ENCODE results near the gene CD40.

The CD40 gene

GRCh38 chr20:46123482-46124245, 5.5 kb downstream of the CD40 start:
- H3K4me1 Mint-ChIP-seq (ENCODE audit: low read depth) = peaks cover 8% of the 10 kb centered on the region
- no peaks in the 10 kb centered on the region for H3K9me3 Mint-ChIP-seq
- no peak overlapping the region for H3K27ac Mint-ChIP-seq
- no peak overlapping the region for H3K4me3 Mint-ChIP-seq
- H3K36me3 Mint-ChIP-seq (ENCODE audit: low read depth) = peaks cover 21% of the 10 kb centered on the region
- no peaks in the 10 kb centered on the region for H3K27me3 Mint-ChIP-seq

DNA sequence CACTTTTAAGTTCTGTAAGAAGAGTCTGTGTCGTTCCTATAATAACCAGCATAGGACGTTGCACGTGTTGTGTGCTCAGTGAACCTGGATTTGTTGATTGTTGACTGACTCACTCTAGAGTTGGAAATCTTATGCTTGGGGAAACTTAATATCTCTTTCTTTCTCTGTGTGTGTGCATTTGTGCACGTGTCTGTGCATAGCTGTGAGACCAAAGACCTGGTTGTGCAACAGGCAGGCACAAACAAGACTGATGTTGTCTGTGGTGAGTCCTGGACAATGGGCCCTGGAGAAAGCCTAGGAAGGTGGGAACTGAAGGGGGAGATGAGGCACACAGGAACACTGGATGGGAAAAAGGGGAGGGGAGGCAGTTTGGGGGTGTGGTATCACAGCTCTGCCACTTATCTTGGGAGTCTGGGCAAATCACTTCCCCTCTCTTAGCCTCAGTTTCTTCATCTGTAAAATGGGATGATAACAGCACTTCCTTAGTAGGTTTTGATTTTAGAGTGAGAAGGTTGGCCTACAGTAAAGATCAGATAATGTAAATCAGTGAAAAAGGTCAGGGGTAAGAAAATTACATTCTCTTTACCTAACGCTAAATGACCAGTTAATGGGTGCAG, 8.4 kb downstream of the CD40 start:
- Mint-ChIP-seq H3K4me1 (ENCODE audit: low read depth) (peaks cover 8% of the 10 kb centered on the region), H3K4me3 (no peak overlapping the region), H3K9me3 (no peaks in the 10 kb centered on the region), H3K36me3 (ENCODE audit: low read depth) (peaks cover 21% of the 10 kb centered on the region), H3K27me3 (peaks cover 10% of the 10 kb centered on the region), H3K27ac (no peak overlapping the region)

GRCh38 chr20:46127396-46128010, 9.4 kb downstream of the CD40 start:
- Mint-ChIP-seq H3K27ac (no peak overlapping the region), H3K36me3 (ENCODE audit: low read depth) (peaks cover 12% of the 10 kb centered on the region), H3K9me3 (no peaks in the 10 kb centered on the region), H3K4me1 (ENCODE audit: low read depth) (peaks cover 8% of the 10 kb centered on the region), H3K4me3 (no peak overlapping the region), H3K27me3 (peaks cover 16% of the 10 kb centered on the region)

- Mint-ChIP-seq H3K27me3 (peaks cover 22% of the 10 kb centered on the region), H3K36me3 (ENCODE audit: low read depth) (peaks cover 9% of the 10 kb centered on the region), H3K4me1 (ENCODE audit: low read depth) (peaks cover 8% of the 10 kb centered on the region), H3K9me3 (no peaks in the 10 kb centered on the region), H3K27ac (no peak overlapping the region), H3K4me3 (no peak overlapping the region)
Measured at GRCh38 chr20:46128310-46129151, 10.4 kb downstream of the CD40 start.

DNA sequence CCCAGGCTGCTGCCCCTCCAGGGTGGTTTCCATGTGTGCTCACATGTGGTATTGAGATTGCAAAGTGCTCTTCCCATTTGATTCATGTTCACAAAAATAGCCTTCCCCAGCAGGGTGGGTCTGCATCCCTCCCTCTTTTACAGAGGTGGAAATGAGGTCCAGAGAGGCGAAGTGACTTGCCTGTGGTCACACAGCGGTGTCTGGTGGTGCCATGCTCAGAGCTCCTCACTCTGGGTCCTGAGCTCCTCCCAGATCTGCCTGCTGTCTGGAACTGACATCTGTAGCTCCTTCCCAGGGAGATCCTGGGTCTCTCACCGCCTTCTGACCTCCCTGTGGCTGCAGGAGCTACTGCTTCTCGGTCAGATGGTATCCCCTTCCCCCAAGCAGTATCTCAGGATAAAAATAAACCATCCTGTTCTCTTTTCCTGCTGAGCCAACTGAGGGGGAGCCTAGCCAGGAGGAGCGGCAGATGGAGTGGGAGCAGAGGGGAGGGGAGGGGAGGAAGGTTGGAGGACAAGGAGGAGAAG, 11.9 kb downstream of the CD40 start:
- Mint-ChIP-seq H3K27ac (peak overlapping the region; percentile 45), H3K4me3 (no peak overlapping the region), H3K9me3 (no peaks in the 10 kb centered on the region), H3K27me3 (peaks cover 25% of the 10 kb centered on the region), H3K36me3 (ENCODE audit: low read depth) (peaks cover 4% of the 10 kb centered on the region), H3K4me1 (ENCODE audit: low read depth) (peaks cover 4% of the 10 kb centered on the region)

GRCh38 chr20:46130534-46130933, 12.4 kb downstream of the CD40 start:
- no peak overlapping the region for H3K27ac Mint-ChIP-seq
- H3K9me3 Mint-ChIP-seq = no peaks in the 10 kb centered on the region
- H3K36me3 Mint-ChIP-seq (ENCODE audit: low read depth) = peaks cover 3% of the 10 kb centered on the region
- H3K27me3 Mint-ChIP-seq = peaks cover 27% of the 10 kb centered on the region
- H3K4me3 Mint-ChIP-seq = no peak overlapping the region
- H3K4me1 Mint-ChIP-seq (ENCODE audit: low read depth) = peaks cover 4% of the 10 kb centered on the region

GRCh38 chr20:46131396-46131795, 13.3 kb downstream of the CD40 start:
- Mint-ChIP-seq H3K4me3 (no peak overlapping the region), H3K27me3 (peaks cover 27% of the 10 kb centered on the region), H3K27ac (no peak overlapping the region)

GRCh38 chr20:46132705-46133120, 14.6 kb downstream of the CD40 start:
- H3K9me3 Mint-ChIP-seq = no peaks in the 10 kb centered on the region
- no peak overlapping the region for H3K27ac Mint-ChIP-seq
- H3K36me3 Mint-ChIP-seq (ENCODE audit: low read depth) = no peaks in the 10 kb centered on the region
- no peak overlapping the region for H3K4me3 Mint-ChIP-seq
- H3K4me1 Mint-ChIP-seq (ENCODE audit: low read depth) = peaks cover 4% of the 10 kb centered on the region
- H3K27me3 Mint-ChIP-seq = peaks cover 32% of the 10 kb centered on the region

More at GRCh38 chr20:46131396-46131795, 13.3 kb downstream of the CD40 start:
- no peaks in the 10 kb centered on the region for H3K9me3 Mint-ChIP-seq
- H3K36me3 Mint-ChIP-seq (ENCODE audit: low read depth) = no peaks in the 10 kb centered on the region
- peaks cover 4% of the 10 kb centered on the region for H3K4me1 Mint-ChIP-seq (ENCODE audit: low read depth)

DNA sequence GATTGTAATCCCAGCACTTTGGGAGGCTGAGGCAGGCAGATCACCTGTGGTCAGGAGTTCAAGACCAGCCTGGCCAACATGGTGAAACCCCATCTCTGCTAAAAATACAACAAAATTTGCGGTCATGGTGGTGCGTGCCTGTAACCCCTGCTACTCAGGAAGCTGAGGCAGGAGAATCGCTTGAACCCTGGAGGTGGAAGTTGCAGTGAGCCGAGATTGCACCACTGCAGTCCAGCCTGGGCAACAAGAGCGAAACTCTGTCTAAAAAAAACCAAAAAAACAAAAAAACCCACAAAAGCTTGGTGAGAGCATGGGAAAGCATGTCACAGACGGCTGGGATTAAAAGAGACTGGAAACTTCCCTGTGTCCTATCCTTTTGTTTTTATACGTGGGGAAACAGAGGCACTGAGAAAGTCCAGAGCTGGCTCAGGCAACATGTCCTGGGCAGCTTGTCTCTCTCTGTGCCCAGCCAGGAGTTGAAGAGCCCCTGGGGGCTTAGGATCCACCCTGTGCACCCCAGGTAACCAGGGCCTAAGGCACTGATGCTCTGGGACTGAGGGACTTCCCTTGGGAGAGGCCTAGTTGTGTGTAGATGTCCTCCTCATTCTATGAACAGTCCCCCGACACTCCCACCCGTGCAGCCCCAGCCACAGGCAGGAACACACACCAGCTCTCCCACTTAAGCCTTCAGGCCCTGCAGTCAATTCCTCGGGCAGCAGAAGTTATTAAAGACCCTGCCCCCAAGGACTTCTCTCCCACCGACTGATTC, 16.0 kb downstream of the CD40 start:
- Mint-ChIP-seq H3K4me1 (ENCODE audit: low read depth) (peaks cover 4% of the 10 kb centered on the region), H3K9me3 (no peaks in the 10 kb centered on the region), H3K36me3 (ENCODE audit: low read depth) (no peaks in the 10 kb centered on the region), H3K4me3 (no peak overlapping the region), H3K27ac (no peak overlapping the region), H3K27me3 (peaks cover 32% of the 10 kb centered on the region)

DNA sequence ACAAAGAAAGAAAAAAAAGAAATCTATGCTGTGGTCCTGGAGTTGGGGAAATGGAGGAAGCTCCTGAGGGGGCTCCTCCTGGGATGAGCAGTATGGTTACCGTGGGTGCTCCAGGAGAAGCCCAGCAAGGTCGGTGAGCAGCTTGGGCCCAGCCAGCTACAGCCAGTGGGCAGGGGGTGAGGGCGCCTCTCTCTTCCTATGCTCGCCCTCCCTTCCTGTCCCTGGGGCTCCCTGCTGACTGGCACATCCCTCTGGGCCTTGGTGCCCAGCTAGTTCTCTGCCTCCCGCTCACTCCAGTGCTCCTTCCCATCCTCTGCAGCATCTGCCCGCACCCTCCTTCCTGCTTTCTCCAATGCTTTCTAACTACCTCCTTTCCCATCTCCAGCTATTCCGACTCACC, 16.6 kb downstream of the CD40 start:
- Mint-ChIP-seq H3K4me3 (no peak overlapping the region), H3K27me3 (peaks cover 35% of the 10 kb centered on the region), H3K9me3 (no peaks in the 10 kb centered on the region), H3K36me3 (ENCODE audit: low read depth) (no peaks in the 10 kb centered on the region), H3K27ac (no peak overlapping the region), H3K4me1 (ENCODE audit: low read depth) (peaks cover 4% of the 10 kb centered on the region)

- H3K36me3 Mint-ChIP-seq (ENCODE audit: low read depth) = no peaks in the 10 kb centered on the region
- H3K27me3 Mint-ChIP-seq = peaks cover 34% of the 10 kb centered on the region
- no peak overlapping the region for H3K27ac Mint-ChIP-seq
- no peaks in the 10 kb centered on the region for H3K9me3 Mint-ChIP-seq
- peaks cover 4% of the 10 kb centered on the region for H3K4me1 Mint-ChIP-seq (ENCODE audit: low read depth)
- no peak overlapping the region for H3K4me3 Mint-ChIP-seq
Measured at GRCh38 chr20:46135856-46136633, 17.9 kb downstream of the CD40 start.

DNA sequence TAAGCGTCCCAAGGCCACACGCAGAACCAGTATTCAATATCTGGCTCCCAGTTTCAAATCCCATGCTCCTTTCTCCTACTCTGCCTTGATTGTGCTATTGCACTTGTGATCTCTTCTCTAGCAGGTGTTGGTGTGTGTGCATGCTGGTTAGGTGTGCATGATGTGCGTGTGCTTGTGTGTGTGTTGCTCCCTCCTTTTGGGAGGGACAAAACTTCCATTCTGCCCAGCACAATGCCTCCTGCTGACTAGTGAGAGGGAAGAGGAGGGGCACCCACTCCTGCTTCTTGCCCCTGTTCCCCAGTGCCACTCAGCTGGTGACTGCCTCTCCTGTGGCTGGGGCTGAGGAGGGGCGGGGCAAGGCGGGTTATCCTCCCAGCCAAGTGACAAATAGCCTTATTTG, 19.7 kb downstream of the CD40 start:
- Mint-ChIP-seq H3K4me1 (ENCODE audit: low read depth) (peaks cover 2% of the 10 kb centered on the region), H3K27ac (no peak overlapping the region), H3K36me3 (ENCODE audit: low read depth) (no peaks in the 10 kb centered on the region), H3K4me3 (no peak overlapping the region), H3K27me3 (peaks cover 36% of the 10 kb centered on the region), H3K9me3 (no peaks in the 10 kb centered on the region)

- Mint-ChIP-seq H3K27me3 (peaks cover 35% of the 10 kb centered on the region), H3K9me3 (no peaks in the 10 kb centered on the region), H3K4me1 (ENCODE audit: low read depth) (no peaks in the 10 kb centered on the region), H3K36me3 (ENCODE audit: low read depth) (no peaks in the 10 kb centered on the region), H3K27ac (no peak overlapping the region), H3K4me3 (no peak overlapping the region)
Measured at GRCh38 chr20:46139266-46139889, 21.3 kb downstream of the CD40 start.
